ENCODE data around the gene PCDH11Y. TPM values are rescaled to one million over a fixed set of nuclear protein-coding genes. Genes with fewer than 3 reads are reported as not detected.
"Not testable (repeated sequence)": the region's sequence is repeated elsewhere in the genome, so short reads cannot be mapped to it uniquely, and the experiment has no call there.

PCDH11Y gene
- total RNA-seq, 2 donors from 2014 or later = not detected

DNA sequence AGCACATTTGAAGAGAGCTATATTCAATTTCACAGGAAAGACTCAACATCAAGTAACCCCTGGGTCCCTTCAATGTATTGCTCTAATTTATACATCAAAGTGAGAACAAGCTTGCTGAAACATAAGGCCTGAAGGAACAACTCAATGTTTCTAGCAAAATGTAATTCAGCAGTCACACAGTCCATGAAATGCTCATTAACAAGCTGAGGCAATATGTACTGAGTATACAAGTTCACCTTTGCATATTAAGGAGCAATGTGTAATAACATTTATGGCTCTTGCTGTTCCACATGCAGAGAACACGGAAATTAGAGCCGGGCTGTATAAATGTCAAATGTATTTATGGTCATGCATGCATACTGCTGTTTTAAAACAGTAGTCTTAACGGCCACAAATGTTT is 342.1 kb downstream of the PCDH11Y start:
- H3K4me1 ChIP-seq; H3K27ac ChIP-seq; H3K9me3 ChIP-seq; ATAC-seq; H3K4me3 ChIP-seq; H3K27me3 ChIP-seq; H3K36me3 ChIP-seq (replicated peaks in 1 of 2; ENCODE audit: insufficient read depth in 1 of 2, low read depth in 2 of 2); DNase-seq; intact Hi-C loops (cut with DNase I): not testable (repeated sequence)
- 60 to 67% methylated on average over 3 of the region's 3 CpGs for WGBS, 2 donors

DNA sequence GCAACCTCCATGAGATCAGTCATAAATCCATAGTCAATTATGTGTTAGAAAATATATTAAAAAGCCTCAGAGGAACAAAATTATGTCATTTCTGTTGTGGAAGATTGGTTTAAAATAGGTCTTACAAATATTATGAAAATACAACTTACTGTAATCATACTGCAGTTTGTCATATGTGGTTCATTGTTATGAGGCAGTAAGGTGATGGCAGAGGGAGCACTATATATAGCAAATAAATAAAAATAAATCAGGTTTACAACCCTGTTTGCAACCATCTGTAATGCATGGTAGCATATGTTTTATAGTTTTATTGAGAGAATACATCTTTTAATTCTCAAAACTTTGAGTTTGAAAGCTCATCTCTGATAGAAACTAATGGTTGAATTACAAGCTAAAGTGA is 543.6 kb downstream of the PCDH11Y start:
- H3K27me3 ChIP-seq; DNase-seq; H3K9me3 ChIP-seq; intact Hi-C loops (cut with DNase I); H3K4me1 ChIP-seq; H3K4me3 ChIP-seq; H3K27ac ChIP-seq; ATAC-seq; H3K36me3 ChIP-seq (replicated peaks in 1 of 2; ENCODE audit: insufficient read depth in 1 of 2, low read depth in 2 of 2): not testable (repeated sequence)

DNA sequence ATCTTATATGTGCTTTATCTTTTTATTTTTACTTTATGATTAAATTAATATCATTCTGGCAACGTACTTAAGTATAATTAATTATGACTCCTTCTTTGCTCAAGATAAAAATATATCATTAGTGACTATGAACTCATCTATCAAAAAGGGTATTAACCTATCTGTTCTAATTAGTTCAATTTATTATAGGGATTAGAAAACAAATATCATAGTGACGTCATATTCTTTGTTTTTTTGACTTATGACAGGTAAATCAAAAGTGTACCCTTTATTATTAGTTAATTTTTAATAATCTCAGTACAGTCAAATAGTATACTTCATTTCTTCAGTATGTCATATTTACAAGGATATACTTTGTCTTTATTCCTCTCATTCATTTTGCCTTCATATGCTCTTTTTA is 638.5 kb downstream of the PCDH11Y start:
- WGBS, 2 donors = 4 to 7% methylated on average over 1 to 2 of the region's 2 CpGs
- DNase-seq; H3K9me3 ChIP-seq; intact Hi-C loops (cut with DNase I); H3K27ac ChIP-seq; H3K36me3 ChIP-seq (replicated peaks in 1 of 2; ENCODE audit: insufficient read depth in 1 of 2, low read depth in 2 of 2); H3K27me3 ChIP-seq; H3K4me1 ChIP-seq; H3K4me3 ChIP-seq; ATAC-seq: not testable (repeated sequence)

DNA sequence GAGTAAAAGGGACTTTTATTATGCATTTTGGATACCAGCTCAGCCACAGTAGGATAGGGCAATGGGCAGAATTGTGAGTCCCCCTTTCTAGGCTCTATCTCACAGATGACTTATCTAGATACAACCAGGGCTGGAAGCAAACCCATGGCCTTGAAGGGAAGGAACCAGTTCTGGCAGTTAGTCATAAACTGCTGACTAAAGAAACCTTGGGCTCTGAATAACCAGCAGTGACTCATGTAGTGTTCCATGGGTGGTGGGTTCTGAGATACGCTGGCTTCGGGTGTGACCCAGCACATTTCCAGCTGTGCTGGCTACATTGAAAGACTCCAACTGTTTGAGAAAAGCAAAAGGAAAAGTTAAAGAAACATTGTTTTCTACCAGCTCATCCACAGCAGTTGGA is 679.2 kb downstream of the PCDH11Y start:
- H3K4me1 ChIP-seq; ATAC-seq; H3K4me3 ChIP-seq; H3K27ac ChIP-seq; H3K9me3 ChIP-seq; DNase-seq; H3K27me3 ChIP-seq; intact Hi-C loops (cut with DNase I); H3K36me3 ChIP-seq (replicated peaks in 1 of 2; ENCODE audit: insufficient read depth in 1 of 2, low read depth in 2 of 2): not testable (repeated sequence)
- 58% methylated on average over 2 of the region's 2 CpGs; no CpG with 5 or more reads in 1 of the 2 donors for WGBS, 2 donors

GRCh38 chrY:5708727-5709126 is 708.6 kb downstream of the PCDH11Y start:
- H3K27me3 ChIP-seq; ATAC-seq; H3K4me1 ChIP-seq; H3K4me3 ChIP-seq; H3K27ac ChIP-seq; H3K36me3 ChIP-seq (replicated peaks in 1 of 2; ENCODE audit: insufficient read depth in 1 of 2, low read depth in 2 of 2); DNase-seq; intact Hi-C loops (cut with DNase I); H3K9me3 ChIP-seq: not testable (repeated sequence)
- 77 to 78% methylated on average over 4 to 5 of the region's 5 CpGs for WGBS, 2 donors

DNA sequence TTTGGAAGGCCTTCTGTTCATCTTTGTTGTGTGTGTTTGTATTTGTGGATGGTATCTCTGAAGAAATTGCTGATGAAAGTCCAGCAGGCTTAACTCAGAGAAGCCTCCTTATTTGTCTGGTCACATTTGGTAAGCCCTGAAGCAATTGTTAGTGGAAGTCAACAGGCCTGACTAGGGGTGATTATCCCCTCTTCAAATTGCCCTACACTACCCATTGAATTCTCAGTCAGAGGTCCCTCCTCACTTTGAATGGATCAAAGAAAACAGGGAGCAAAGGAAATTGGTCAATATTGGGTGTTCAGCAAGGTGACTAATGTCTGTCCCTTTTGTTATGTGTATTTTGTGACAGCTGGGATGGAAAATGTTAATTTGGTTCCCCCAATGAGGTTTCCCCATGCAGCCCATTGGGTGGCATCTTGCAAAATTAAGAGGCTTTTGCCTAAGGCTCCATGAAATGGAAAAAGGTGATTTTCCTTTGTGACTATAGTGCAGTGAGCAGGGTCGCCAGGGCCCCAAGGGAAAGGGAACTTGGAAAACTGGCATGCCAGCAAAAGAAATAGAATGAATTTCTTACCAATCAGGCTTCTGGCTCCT is 709.8 kb downstream of the PCDH11Y start:
- H3K9me3 ChIP-seq; H3K36me3 ChIP-seq (replicated peaks in 1 of 2; ENCODE audit: insufficient read depth in 1 of 2, low read depth in 2 of 2); H3K4me3 ChIP-seq; H3K27me3 ChIP-seq; intact Hi-C loops (cut with DNase I); DNase-seq; ATAC-seq; H3K4me1 ChIP-seq; H3K27ac ChIP-seq: not testable (repeated sequence)
- 25 to 40% methylated on average over 1 of the region's 1 CpG for WGBS, 2 donors

GRCh38 chrY:5761403-5761802 is 761.3 kb downstream of the PCDH11Y start:
- H3K36me3 ChIP-seq (replicated peaks in 1 of 2; ENCODE audit: insufficient read depth in 1 of 2, low read depth in 2 of 2); intact Hi-C loops (cut with DNase I); H3K4me1 ChIP-seq; H3K27ac ChIP-seq; H3K4me3 ChIP-seq; H3K9me3 ChIP-seq; H3K27me3 ChIP-seq: not testable (repeated sequence)
- peak in 3 of 7 experiments; percentile 15 to 45 (median 42) for TF ChIP-seq CTCF (IDR thresholded peaks at IDR 0.05)
- WGBS, 2 donors = 29% methylated on average over 2 of the region's 3 CpGs; no CpG with 5 or more reads in 1 of the 2 donors
- peak; percentile 91 for ATAC-seq
- peak in 2 of 4 donors; percentile 51 to 54 for DNase-seq

DNA sequence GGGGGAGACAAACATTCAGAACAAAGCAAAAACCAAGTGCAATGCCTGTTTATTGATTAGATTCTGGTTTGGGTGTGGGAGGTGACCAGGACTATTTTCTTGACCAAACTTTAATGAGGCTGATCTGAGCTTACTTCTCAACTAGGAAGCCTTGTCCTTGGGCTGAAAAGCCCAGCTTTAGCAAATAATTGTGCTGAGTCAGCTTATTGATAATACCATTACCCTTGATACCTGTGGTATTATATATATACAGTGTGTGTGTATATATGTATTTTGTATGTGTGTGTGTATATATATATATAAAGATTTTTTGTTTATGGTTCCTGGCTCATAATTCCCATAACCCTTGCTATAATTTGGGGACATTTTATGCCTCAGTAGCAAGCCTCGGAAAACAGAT is 776.4 kb downstream of the PCDH11Y start:
- H3K27me3 ChIP-seq; H3K27ac ChIP-seq; intact Hi-C loops (cut with DNase I); H3K36me3 ChIP-seq (replicated peaks in 1 of 2; ENCODE audit: insufficient read depth in 1 of 2, low read depth in 2 of 2); H3K4me1 ChIP-seq; DNase-seq; ATAC-seq; H3K4me3 ChIP-seq; H3K9me3 ChIP-seq: not testable (repeated sequence)
- WGBS, 2 donors = 89 to 100% methylated on average over 1 of the region's 1 CpG

Small RNA genes lying within 50 kb of the gene (small RNA-seq; reads per million reads assigned to genes)
- not detected for gene RNU2-57P
- not detected for gene SNX3P1Y

Measured in body of pancreas (tissue), 4 donors.